HG02642 (cell line): ENCODE data around the gene TRIM9.
"Not testable (repeated sequence)": the region's sequence is repeated elsewhere in the genome, so short reads cannot be mapped to it uniquely, and the experiment has no call there.

Source experiments
- ATAC-seq: cut with Tn5 transposase; IDR thresholded peaks from one replicate; pipeline ENCODE4 v1.9.1; 2021; ENCODE audit warnings: mild to moderate bottlenecking; ENCODE audit not compliant: unreplicated experiment, poor library complexity

Gene TRIM9

GRCh38 chr14:50970886-50971781 lies 123.8 kb downstream of the TRIM9 start:
- ATAC-seq, result no peak

- ATAC-seq, result no peak
These were observed 127.1 kb downstream of the TRIM9 start for GRCh38 chr14:50967790-50968189.

DNA sequence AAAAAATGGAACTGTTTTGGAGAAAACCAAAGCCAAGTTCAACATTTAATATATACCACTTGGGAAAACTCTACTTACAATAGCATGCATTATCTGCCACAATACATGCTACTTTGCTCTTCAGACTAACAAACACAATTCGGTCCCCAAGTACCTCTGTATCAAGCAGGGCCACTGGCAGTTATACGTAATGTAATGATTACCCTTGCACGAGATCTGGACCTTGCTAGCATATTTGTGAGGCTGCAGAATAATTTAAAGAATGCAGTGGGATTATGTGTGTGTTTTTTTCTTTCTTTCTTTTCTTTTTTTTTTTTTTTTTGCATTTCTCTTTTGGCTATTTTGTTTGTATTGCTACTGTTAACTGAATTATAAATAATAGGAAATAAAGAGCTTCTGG lies 127.8 kb downstream of the TRIM9 start:
- ATAC-seq, result no peak

DNA sequence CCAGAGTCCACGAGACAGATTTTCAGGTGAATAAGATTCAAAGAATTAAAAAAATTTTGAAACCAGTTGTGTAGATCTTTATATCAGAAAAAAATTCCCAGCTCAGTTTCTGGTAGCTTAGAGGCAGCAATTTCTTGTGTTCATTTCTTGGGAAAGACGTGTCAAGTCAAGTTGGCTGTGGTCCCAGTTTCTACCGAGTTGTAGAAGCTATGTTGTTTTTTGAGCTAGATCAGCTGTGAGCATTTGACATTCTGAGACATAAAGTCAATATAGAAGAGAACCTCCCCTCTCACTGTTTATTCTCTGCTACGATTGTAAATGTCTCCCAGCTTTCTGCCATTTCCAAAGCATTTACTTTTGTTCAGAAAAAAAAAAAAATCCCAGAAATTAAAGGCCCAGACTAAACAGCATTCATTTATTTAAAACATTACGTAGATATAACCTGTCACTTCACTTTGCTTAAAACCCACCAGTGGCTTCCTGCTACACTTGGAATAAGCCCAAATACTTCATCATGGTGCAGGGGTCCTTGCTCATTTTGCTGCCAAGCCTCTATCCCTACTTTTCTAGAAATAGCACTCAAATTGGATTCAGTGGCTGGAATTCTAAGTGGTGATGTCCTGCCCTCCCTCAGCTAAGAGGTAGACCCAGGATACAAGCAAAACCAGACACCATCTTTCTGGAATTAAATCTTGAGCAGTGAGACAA lies 130.1 kb downstream of the TRIM9 start:
- no peak for ATAC-seq

GRCh38 chr14:50963919-50964318 lies 131.0 kb downstream of the TRIM9 start:
- ATAC-seq, result no peak

GRCh38 chr14:50961605-50962221 lies 133.2 kb downstream of the TRIM9 start:
- no peak for ATAC-seq

DNA sequence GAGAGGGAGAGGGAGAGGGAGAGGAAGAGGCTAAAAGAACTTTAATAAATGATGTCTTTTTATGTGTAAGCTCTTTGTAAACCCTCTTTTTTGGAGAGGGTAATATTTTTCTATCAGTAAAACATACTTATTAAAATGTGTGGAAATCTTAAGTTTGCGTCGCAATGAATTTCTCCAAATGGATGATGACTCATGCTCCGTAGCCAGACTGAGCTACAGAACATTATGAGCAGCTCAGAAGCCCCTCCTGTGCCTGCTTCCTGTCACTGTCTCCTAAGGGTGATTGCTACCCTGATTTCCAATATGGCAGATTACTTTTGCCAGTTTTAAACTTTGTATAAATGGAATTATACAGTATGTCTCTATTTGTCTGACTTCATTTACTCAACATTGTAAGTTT lies 137.6 kb downstream of the TRIM9 start:
- ATAC-seq, result no peak

- not testable (repeated sequence) for ATAC-seq
These were observed 138.5 kb downstream of the TRIM9 start for GRCh38 chr14:50956421-50956820.

DNA sequence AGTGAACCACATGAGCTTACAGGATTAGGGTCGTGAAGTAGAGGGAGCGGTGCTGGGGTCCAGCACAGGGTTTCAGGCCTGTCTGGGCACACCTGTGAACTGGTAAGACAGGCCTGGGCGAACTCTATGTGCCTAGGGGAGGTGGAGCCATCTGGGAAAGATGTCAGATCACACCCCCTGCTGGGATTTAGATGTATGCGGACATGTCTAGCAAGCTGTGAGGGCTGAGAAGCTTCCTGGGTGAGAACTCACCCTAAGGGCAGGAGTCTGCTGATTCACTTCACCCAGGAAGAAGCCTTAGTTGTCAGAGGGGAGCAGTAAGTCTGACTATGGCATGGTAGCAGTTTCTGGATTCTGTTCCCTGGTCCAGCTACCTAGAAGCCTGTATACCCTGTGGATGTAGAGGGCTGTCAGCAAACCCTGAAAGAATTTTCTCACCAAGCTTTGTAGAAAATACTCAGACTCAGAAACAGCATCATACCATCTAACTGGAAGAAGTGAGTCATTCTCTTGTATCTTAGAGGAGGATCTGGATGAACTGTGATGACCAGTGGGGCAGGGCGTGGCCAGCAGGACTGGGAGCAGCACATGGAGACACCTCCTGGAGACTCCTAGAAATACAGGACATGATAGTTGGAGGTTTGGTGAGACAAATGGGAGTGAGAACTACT lies 139.4 kb downstream of the TRIM9 start:
- ATAC-seq, result no peak

GRCh38 chr14:50954811-50955372 lies 140.0 kb downstream of the TRIM9 start:
- ATAC-seq, result no peak

GRCh38 chr14:50953502-50953901 lies 141.4 kb downstream of the TRIM9 start:
- ATAC-seq, result no peak

GRCh38 chr14:50951032-50951431 lies 143.9 kb downstream of the TRIM9 start:
- ATAC-seq, result no peak

DNA sequence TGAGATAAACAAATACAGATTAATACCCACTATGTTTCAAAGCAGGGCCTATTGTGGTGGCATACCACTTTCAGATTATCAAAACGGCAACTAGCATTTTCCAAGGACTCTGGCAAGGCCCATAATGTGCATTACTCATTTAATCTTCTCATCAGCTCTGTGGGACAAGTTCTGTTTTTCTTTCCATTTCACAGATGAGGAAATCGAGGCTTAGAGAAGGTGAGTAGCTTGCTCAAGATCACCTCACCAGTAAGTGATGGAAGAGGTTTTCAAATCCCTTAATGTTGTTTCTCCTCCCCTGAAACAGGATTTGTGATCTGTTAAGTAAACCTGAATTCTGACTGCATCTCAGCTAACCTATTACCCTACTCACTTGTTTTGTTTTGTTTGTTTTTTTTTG lies 146.7 kb downstream of the TRIM9 start:
- no peak for ATAC-seq

DNA sequence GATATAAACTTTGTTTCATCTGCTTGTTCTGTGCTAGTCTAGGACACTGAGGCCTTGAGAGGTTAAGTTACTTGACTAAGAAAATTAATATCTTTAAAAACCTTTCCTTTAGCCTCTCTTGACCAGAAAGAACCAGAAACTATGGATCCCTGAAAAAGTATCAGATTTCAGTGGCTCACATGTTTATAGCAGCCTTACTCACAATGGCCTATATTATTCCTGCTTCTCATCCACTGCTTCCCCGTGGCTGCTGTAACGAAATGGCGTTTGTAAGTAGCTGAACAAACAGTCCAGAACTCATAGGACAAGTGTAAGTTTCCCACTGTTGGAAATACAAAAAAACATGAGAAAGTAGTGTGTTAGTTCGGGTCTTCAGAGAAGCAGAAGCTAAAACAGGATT lies 147.5 kb downstream of the TRIM9 start:
- no peak for ATAC-seq

DNA sequence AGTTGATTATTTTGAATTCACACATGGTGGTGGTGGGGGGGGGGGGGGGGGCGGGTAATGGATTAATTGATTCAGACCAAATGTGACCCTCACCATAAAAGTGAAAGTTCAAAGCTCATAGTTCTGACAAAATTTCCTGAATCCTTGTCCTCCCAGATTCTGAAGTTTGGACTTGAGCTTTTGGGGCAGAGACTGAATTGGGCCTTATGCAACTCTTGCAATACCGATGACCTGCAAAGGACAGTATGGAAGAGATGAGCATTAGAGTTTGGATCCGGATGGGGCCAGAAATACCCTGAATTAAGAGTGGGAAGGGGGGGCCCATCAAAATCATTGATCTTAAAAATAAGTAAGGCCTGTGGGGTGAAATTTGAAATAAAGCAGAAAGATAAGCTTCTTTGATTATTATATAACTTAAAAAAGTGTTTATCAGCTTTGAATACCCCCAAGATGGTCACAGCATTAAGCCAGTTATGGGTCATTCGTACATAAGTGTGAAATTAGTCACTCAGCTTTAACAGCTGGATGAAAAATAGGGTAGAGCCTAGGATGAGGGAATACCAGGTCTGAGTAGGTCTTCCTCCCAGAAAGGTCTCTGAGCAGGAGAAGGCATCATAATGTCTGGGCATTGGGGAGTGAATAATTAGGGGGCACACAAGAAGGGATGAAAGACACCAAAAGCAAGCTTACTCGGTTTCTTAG lies 148.5 kb downstream of the TRIM9 start:
- no peak for ATAC-seq

DNA sequence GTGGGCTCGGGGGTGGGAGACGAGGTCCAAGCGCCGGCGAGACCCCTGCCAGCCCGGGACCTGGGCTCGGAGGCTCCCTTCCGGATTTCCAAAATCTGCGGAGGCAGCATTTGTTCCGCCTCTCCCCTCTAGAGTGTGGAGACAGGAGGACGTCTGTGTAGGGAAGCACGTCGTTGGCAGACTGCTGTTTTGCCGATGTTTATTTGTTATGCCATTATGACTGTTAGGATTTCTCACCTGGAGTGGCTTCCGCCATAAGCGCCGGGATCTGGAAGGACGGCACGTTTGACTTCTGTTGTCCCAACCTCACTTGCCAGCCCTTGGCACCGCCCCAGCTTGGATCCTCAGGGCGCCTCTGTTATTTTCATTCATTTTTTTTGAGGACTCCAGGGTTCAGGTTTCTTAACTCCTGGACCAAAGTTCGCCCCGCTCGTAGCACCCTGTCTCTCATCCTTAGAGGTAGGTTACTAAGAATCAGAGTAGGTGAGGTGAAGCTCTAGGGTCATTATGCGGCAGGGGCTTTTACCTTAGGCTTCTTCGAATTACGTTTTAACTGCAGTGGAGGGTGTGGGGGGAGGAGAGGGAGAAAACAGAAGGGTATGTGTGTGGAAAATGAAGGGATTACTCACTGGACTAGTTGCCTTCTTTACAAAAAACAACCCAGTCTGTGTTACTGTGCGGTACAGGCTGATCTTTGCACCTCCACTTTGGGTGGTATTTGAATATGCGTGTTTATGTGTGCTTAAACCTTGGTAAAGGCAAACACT lies 150.1 kb downstream of the TRIM9 start:
- ATAC-seq, result peak; percentile 16

GRCh38 chr14:50943943-50944646 lies 150.8 kb downstream of the TRIM9 start, which contains the start of gene PYGL:
Gene PYGL (minus strand): TSS chr14:50944483. CDS start chr14:50944403, 80 bp downstream.
- ATAC-seq, result peak; percentile 77

DNA sequence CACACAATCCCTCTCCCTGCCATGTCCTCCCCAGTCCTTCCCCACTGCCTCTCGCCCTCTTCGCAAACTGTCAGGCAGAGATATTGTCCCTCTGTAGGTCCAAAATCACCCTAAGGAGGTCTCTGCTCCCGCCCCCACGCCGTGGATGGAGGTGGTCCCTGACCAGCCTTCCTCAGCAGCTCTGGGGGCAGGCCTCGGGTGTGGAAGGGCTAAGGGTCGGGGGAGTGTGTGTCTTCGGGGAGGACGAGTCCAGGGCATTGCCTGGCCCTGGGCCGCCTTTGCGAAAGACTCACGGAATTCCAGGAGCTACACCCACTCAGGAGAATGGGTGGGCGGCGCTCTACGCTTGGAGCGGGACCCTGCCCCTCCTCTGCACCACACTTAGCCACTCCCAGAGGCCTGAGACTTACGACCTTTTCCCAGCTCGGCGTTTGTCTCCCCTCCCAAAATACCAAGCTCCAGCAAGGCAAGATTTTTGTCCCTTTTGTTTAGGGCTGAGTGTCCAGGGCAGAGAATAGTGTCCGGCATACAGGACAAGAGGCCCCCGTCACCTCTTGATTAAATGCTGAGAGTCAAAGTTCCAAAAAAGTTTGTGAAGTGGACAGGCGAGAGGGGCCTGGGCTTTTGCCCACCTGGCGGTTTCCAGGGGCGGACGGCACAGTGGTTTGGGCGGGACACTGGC lies 151.5 kb downstream of the TRIM9 start:
- no peak for ATAC-seq
